GM19099 (cell line): ENCODE data around the gene EPS8L2.

Experiments
- POLR2A ChIP-seq: IDR thresholded peaks from 3 replicates; pipeline ENCODE4 v1.6.1; 2011; ENCODE audit warnings: low read depth; ENCODE audit not compliant: insufficient read length; ENCODE audit errors: extremely low read depth

EPS8L2 gene

DNA sequence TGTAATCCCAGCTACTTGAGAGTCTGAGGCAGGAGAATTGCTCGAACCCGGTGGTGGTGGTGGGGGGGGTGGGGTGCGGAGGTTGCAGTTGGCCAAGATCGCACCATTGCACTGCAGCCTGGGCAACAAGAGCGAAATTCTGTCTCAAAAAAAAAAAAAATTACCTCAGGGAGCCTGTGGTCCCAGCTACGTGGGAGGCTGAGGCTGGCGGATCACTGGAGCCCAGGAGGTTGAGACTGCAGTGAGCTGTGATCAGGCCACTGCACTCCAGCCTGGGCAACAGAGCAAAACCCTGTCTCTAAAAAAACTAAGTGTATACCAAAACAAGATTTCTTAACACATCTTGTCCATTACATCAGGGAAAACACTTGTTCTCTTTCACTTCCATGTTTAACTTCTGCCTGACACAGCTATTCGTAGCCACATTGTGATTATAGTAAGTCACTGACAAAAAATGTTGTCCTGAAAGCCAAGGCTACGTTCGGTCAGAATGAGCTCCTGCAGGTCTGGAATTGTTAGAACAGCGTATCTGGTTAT is 9.0 kb upstream of the EPS8L2 start:
- TF ChIP-seq POLR2A = no peak

GRCh38 chr11:697811-698311 is 8.2 kb upstream of the EPS8L2 start:
- no peak for TF ChIP-seq POLR2A

DNA sequence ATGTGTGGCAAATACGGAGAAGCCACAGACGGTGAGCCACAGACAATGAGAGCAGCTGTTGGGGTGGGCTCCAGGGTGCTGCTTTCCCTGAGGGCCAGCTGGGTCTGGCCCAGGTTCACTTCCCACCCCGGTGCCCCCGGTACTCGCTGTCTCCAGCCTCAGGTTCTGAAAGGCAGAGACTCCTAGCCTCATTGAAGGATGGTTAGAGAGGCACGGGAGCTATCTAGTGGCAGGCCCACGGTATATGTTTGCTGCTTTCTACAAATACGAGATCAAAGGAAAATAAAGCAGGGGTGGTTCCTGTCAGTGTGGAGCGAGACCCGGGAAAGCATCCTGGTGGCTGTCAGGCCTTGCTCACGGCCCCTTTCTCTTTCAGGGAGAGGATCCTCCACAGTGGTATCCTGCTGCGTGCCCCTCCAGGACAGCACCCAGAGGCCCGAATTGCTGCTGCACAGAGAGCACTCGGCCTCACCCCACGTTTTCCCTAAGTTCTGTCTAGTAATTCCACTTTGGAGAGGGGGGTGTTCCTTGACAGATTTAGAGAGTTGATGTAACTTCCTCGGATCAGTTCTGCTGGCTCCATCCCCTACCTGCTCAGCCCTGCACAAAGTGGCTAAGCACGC is 7.4 kb upstream of the EPS8L2 start:
- no peak for TF ChIP-seq POLR2A

- no peak for TF ChIP-seq POLR2A
These were observed 6.9 kb upstream of the EPS8L2 start for GRCh38 chr11:699116-699508.

GRCh38 chr11:699753-700152 is 6.3 kb upstream of the EPS8L2 start:
- no peak for TF ChIP-seq POLR2A

GRCh38 chr11:701741-702461 is 4.1 kb upstream of the EPS8L2 start:
- no peak for TF ChIP-seq POLR2A

- TF ChIP-seq POLR2A = no peak
These were observed 3.3 kb upstream of the EPS8L2 start for GRCh38 chr11:702462-703461.

- no peak for TF ChIP-seq POLR2A
These were observed 2.5 kb upstream of the EPS8L2 start for GRCh38 chr11:703506-703905.

- no peak for TF ChIP-seq POLR2A
These were observed 1.8 kb upstream of the EPS8L2 start for GRCh38 chr11:704228-704674.

GRCh38 chr11:704781-705645 is 1.0 kb upstream of the EPS8L2 start:
- no peak for TF ChIP-seq POLR2A

DNA sequence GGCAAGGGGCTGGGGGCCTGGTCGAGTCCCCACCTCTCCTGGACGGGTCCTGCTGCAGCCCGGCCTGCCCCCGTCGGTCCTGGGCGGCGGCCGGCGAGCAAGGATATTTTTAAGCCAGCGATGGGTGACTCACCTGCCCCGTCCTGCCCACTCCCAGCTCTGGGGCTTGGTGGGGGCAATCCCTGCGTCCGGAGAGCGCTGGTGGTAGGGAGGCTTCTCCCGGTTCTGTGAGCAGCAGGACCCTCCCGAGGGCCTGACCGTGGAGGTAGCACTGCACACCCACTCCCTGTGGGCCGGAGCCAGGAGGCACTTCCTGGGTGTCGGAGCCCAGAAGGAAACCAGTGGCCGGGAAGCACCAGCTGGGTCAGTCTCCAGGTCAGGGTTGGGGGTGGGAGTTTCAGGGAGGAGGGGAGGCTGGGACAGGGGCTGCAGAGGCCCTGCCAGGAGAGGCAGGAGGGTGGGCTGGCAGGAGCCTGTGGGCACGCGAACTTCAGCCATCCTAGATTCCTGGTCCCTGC is 467 bp downstream of the EPS8L2 start:
- TF ChIP-seq POLR2A = no peak

DNA sequence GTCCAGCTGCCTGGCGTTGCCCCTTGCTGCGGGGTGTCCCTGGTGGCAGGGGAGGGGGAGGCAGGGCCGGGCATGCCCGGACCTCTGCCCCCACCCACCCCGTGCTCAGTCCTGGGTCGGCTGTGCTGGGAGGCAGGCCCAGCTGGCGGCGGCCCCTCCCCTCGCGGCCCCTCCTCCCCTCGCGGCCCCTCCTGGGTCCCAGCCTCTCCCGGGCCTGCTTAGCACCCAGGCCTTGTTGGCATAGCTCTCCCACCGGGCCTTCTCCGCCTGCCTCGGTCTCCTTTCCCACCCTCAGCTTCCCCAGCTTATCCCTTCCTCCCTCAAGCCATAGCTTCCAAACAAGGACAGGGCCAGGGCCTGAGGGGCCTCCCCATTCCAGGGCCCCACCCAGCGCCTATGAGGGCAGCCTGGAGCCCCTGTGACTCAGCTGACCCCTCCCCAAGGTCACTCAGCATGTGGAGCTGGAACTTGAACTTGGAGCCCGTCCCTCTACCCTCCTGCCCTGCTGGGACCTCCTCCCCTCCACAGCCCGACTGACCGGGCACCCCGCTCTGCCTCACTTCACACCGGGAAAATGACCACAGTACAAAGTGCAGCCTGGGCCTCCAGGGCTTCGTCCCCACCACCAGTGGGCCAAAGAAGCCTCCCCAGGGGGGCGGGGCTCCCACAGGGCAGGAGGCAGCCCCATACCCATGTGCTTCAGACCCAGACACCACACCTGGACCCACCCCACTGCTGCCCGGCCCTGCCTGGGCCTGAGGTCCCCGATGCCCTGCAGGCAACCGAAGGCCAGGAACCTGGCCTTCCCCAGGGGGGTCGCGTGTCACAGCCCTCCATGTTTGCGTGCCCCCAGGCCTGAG is 1.2 kb downstream of the EPS8L2 start:
- TF ChIP-seq POLR2A = no peak
